HepG2 (cell line): Measurements from ENCODE around the gene HSD11B1L. TPM values are rescaled to one million over a fixed set of nuclear protein-coding genes. Genes with fewer than 3 reads are reported as not detected.

Experiments used
- ATAD3A ChIP-seq: sonication (generic); formaldehyde crosslinking; IDR thresholded peaks from 2 replicates; pipeline ENCODE4 v1.4.0; 2020; ENCODE audit warnings: missing genetic modification reagents
- BCL6 ChIP-seq: IDR thresholded peaks from 2 replicates; pipeline ENCODE4 v1.6.1; 2016; ENCODE audit warnings: missing genetic modification reagents, missing compliant biosample characterization
- DMAP1 ChIP-seq: IDR thresholded peaks from 2 replicates; pipeline ENCODE4 v1.6.1; 2016
- PHF5A ChIP-seq: IDR thresholded peaks from one replicate; pipeline ENCODE4 v1.6.1; 2018; ENCODE audit warnings: low read depth, missing genetic modification reagents; ENCODE audit not compliant: unreplicated experiment
- PPARG ChIP-seq: conservative IDR thresholded peaks from 2 replicates; pipeline ENCODE4 v1.6.1; 2016; ENCODE audit warnings: missing biosample characterization, missing genetic modification reagents
- RARG ChIP-seq: sonication (generic); formaldehyde crosslinking; IDR thresholded peaks from 2 replicates; pipeline ENCODE4 v1.4.0; 2020; ENCODE audit warnings: low read depth, mild to moderate bottlenecking, missing genetic modification reagents
- SCMH1 ChIP-seq: sonication (generic); formaldehyde crosslinking; IDR thresholded peaks from 2 replicates; pipeline ENCODE4 v1.9.0; 2021; ENCODE audit warnings: missing genetic modification reagents, mild to moderate bottlenecking, borderline replicate concordance
- SP5 ChIP-seq: IDR thresholded peaks from 2 replicates; pipeline ENCODE4 v1.6.1; 2016; ENCODE audit warnings: low read depth, borderline replicate concordance
- STAT5B ChIP-seq: sonication (generic); formaldehyde crosslinking; IDR thresholded peaks from 2 replicates; pipeline ENCODE4 v1.4.0; 2020; ENCODE audit warnings: missing genetic modification reagents
- TBP ChIP-seq: sonication (generic); formaldehyde crosslinking; IDR thresholded peaks from 2 replicates; pipeline ENCODE4 v1.5.0; 2020; ENCODE audit warnings: missing genetic modification reagents
- ZBTB44 ChIP-seq: sonication (generic); formaldehyde crosslinking; IDR thresholded peaks from 2 replicates; pipeline ENCODE4 v1.4.0; 2020; ENCODE audit warnings: missing genetic modification reagents
- ZFP82 ChIP-seq: sonication (generic); formaldehyde crosslinking; IDR thresholded peaks from 2 replicates; pipeline ENCODE4 v1.5.1; 2020; ENCODE audit warnings: mild to moderate bottlenecking, missing genetic modification reagents, borderline replicate concordance
- ZNF44 ChIP-seq: sonication (generic); formaldehyde crosslinking; IDR thresholded peaks from 2 replicates; pipeline ENCODE4 v1.5.1; 2020; ENCODE audit warnings: mild to moderate bottlenecking, missing genetic modification reagents
- ZNF674 ChIP-seq: sonication (generic); formaldehyde crosslinking; IDR thresholded peaks from 2 replicates; pipeline ENCODE4 v1.5.0; 2020; ENCODE audit warnings: low read depth, mild to moderate bottlenecking, missing genetic modification reagents
- polyA plus RNA-seq, 8 experiments: library from polyadenylated mRNA; depleted of rRNA in 3 of 8; stranded (reverse) in 7 of 8; unstranded in 1 of 8; fragments of >200 nt; fragmentation: Illumina TruSeq in 4 of 8; extraction: Trizol in 4 of 8; gene quantifications; 2 replicates each; pipeline versions ENCODE4 v1.2.1 to v1.2.3, GENCODE V29; 2011 to 2016; ENCODE audit warnings: low read depth in 4 of 8, missing spikeins in 1 of 8, mixed read lengths in 1 of 8; ENCODE audit not compliant: insufficient read depth in 1 of 8
- total RNA-seq, 5 experiments: library from RNA; depleted of rRNA; stranded (reverse); fragments of >200 nt; fragmentation: Illumina TruSeq; extraction: Trizol; gene quantifications; 2 replicates each; pipeline ENCODE4 v1.2.3, GENCODE V29; 2016; ENCODE audit warnings: low read depth in 1 of 5
- TF ChIP-seq, protein P1 (sequence below): sonication (generic); formaldehyde crosslinking; IDR thresholded peaks from 2 replicates; pipeline ENCODE4 v1.4.0; 2020; ENCODE audit warnings: missing genetic modification reagents, borderline replicate concordance
- TF ChIP-seq, protein P2 (sequence below): sonication (generic); formaldehyde crosslinking; IDR thresholded peaks from 2 replicates; pipeline ENCODE4 v1.4.0; 2020; ENCODE audit warnings: mild to moderate bottlenecking, missing genetic modification reagents, borderline replicate concordance
- TF ChIP-seq, protein P3 (sequence below): IDR thresholded peaks from 2 replicates; pipeline ENCODE4 v1.6.1; 2012; ENCODE audit warnings: inconsistent platforms

The HSD11B1L gene
- total and polyA plus RNA-seq, 2 of the 13 experiments (the other 11 are each of a cell fraction or from before 2014, with no cell fraction given): 2.8 to 3.9 TPM

DNA sequence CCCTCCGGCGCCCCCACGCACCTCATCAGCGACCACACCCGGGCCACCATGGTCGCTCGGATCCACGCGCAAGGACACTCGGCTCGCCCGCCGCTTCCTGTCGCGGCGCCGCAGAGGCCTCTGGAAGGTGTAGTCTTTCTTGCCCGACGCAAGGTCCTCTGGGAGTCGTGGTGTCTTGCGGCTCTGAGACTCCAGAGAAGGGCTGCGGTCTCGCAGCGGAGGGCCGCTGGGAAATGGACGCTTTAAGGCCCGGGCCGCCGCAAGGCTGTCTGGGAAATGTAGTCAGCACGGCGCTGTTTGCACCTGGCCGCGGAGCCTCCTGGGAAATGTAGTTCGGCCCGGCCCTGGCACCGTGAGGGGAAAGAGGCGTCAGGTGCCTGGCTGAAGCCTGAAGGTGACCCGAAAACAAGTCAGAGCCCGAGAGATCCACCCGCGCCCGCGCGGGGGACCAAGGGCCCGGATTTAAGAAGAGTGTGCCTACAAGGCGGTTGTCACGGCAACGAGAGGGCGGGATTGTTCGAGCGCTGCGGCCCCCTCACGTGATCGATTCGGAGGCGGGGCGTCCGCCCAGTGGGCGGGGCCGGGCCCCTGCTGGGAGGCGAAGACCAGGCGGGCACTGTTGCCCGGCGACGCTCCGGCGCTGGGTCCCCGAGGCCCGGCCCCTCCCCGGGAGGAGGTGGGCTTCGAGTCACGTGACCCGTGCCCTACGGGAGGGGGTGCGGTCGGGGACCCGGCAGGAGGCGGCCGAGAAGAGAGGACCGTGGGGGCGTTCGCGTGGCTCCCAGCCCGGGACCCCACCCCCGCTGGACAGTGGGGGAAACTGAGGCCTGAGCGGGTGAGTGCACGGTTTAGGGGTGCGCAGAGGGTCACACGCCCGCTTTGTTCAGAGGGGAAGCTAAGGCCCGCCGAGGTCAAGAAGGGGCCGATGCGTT, at the start of gene HSD11B1L, which contains the start of gene MICOS13 (continued):
- TF ChIP-seq, protein P1, sequence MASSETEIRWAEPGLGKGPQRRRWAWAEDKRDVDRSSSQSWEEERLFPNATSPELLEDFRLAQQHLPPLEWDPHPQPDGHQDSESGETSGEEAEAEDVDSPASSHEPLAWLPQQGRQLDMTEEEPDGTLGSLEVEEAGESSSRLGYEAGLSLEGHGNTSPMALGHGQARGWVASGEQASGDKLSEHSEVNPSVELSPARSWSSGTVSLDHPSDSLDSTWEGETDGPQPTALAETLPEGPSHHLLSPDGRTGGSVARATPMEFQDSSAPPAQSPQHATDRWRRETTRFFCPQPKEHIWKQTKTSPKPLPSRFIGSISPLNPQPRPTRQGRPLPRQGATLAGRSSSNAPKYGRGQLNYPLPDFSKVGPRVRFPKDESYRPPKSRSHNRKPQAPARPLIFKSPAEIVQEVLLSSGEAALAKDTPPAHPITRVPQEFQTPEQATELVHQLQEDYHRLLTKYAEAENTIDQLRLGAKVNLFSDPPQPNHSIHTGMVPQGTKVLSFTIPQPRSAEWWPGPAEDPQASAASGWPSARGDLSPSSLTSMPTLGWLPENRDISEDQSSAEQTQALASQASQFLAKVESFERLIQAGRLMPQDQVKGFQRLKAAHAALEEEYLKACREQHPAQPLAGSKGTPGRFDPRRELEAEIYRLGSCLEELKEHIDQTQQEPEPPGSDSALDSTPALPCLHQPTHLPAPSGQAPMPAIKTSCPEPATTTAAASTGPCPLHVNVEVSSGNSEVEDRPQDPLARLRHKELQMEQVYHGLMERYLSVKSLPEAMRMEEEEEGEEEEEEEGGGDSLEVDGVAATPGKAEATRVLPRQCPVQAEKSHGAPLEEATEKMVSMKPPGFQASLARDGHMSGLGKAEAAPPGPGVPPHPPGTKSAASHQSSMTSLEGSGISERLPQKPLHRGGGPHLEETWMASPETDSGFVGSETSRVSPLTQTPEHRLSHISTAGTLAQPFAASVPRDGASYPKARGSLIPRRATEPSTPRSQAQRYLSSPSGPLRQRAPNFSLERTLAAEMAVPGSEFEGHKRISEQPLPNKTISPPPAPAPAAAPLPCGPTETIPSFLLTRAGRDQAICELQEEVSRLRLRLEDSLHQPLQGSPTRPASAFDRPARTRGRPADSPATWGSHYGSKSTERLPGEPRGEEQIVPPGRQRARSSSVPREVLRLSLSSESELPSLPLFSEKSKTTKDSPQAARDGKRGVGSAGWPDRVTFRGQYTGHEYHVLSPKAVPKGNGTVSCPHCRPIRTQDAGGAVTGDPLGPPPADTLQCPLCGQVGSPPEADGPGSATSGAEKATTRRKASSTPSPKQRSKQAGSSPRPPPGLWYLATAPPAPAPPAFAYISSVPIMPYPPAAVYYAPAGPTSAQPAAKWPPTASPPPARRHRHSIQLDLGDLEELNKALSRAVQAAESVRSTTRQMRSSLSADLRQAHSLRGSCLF (CRISPR knock-in tag): no peak
- no peak for TF ChIP-seq ATAD3A
- TF ChIP-seq, protein P2, sequence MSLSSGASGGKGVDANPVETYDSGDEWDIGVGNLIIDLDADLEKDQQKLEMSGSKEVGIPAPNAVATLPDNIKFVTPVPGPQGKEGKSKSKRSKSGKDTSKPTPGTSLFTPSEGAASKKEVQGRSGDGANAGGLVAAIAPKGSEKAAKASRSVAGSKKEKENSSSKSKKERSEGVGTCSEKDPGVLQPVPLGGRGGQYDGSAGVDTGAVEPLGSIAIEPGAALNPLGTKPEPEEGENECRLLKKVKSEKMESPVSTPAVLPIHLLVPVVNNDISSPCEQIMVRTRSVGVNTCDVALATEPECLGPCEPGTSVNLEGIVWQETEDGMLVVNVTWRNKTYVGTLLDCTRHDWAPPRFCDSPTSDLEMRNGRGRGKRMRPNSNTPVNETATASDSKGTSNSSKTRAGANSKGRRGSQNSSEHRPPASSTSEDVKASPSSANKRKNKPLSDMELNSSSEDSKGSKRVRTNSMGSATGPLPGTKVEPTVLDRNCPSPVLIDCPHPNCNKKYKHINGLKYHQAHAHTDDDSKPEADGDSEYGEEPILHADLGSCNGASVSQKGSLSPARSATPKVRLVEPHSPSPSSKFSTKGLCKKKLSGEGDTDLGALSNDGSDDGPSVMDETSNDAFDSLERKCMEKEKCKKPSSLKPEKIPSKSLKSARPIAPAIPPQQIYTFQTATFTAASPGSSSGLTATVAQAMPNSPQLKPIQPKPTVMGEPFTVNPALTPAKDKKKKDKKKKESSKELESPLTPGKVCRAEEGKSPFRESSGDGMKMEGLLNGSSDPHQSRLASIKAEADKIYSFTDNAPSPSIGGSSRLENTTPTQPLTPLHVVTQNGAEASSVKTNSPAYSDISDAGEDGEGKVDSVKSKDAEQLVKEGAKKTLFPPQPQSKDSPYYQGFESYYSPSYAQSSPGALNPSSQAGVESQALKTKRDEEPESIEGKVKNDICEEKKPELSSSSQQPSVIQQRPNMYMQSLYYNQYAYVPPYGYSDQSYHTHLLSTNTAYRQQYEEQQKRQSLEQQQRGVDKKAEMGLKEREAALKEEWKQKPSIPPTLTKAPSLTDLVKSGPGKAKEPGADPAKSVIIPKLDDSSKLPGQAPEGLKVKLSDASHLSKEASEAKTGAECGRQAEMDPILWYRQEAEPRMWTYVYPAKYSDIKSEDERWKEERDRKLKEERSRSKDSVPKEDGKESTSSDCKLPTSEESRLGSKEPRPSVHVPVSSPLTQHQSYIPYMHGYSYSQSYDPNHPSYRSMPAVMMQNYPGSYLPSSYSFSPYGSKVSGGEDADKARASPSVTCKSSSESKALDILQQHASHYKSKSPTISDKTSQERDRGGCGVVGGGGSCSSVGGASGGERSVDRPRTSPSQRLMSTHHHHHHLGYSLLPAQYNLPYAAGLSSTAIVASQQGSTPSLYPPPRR (CRISPR knock-in tag): 0 out of 2 replicates have a peak, but pooled peaks have one; percentile 31
- 0 out of 2 replicates have a peak, but pooled peaks have one; percentile 31 for TF ChIP-seq ZNF44 (CRISPR knock-in tag)
- TF ChIP-seq TBP: 0 out of 2 replicates have a peak, but pooled peaks have one; percentile 50
- TF ChIP-seq, protein P3, sequence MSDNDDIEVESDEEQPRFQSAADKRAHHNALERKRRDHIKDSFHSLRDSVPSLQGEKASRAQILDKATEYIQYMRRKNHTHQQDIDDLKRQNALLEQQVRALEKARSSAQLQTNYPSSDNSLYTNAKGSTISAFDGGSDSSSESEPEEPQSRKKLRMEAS: peak; percentile 56; the same call in 1 of the 2 replicates
- TF ChIP-seq ZNF674 (CRISPR knock-in tag): no peak
- TF ChIP-seq STAT5B (CRISPR knock-in tag): peak; percentile 75; the same call in 1 of the 2 replicates
- TF ChIP-seq ZBTB44 (CRISPR knock-in tag): no peak
- TF ChIP-seq DMAP1 (CRISPR knock-in tag): peak; percentile 72
- TF ChIP-seq RARG: no peak
- no peak for TF ChIP-seq SCMH1 (CRISPR knock-in tag)
- peak; percentile 63 for TF ChIP-seq SP5 (CRISPR knock-in tag)
- no peak for TF ChIP-seq PPARG (CRISPR knock-in tag)
- 0 out of 2 replicates have a peak, but pooled peaks have one; percentile 75 for TF ChIP-seq ZFP82 (CRISPR knock-in tag)
- TF ChIP-seq BCL6 (CRISPR knock-in tag): no peak; the same call in 1 of the 2 replicates
- no peak for TF ChIP-seq PHF5A (CRISPR knock-in tag)
